HL-60 (cell line): ENCODE measurements around the gene ITGA7.

Source experiments
- DNase-seq, 2 experiments: peaks; one replicate each; pipeline ENCODE4 v3.0.0-alpha.2; 2010 to 2020; ENCODE audit warnings: low read depth in 1 of 2, low spot score in 1 of 2
- H3K27ac ChIP-seq: fragments of 250-450 bp; sonication (Bioruptor Pico); replicated peaks from 2 replicates; pipeline ENCODE4 v1.5.1; 2020; ENCODE audit warnings: mild to moderate bottlenecking, moderate library complexity
- H3K27me3 ChIP-seq: fragments of 250-450 bp; sonication (Bioruptor Pico); 2 replicates; pipeline ENCODE4 v1.5.1; 2021; ENCODE audit warnings: mild to moderate bottlenecking, moderate library complexity; ENCODE audit not compliant: insufficient read depth, poor library complexity, severe bottlenecking
- H3K4me3 ChIP-seq: replicated peaks from 2 replicates; pipeline ENCODE4 v1.5.1; 2011; ENCODE audit warnings: mild to moderate bottlenecking, control low read depth, low read length; ENCODE audit not compliant: insufficient read depth
- CTCF ChIP-seq: IDR thresholded peaks from one replicate; pipeline ENCODE4 v1.5.1; 2011; ENCODE audit warnings: low read length, control low read depth, inconsistent platforms; ENCODE audit not compliant: insufficient read depth
- GABPA ChIP-seq: IDR thresholded peaks from 2 replicates; pipeline ENCODE4 v1.6.1; 2012; ENCODE audit warnings: low read depth
- POLR2AphosphoS5 ChIP-seq: IDR thresholded peaks from 2 replicates; pipeline ENCODE4 v1.6.1; 2012; ENCODE audit warnings: low read depth
- REST ChIP-seq: IDR thresholded peaks from 2 replicates; pipeline ENCODE4 v1.6.1; 2012; ENCODE audit warnings: low read depth; ENCODE audit not compliant: insufficient replicate concordance
- SPI1 ChIP-seq: IDR thresholded peaks from 2 replicates; pipeline ENCODE4 v1.6.1; 2012; ENCODE audit warnings: low read depth, mild to moderate bottlenecking, borderline replicate concordance

Gene ITGA7

GRCh38 chr12:55739025-55739378, 31.3 kb upstream of the ITGA7 start:
- TF ChIP-seq CTCF (no peak), SPI1 (no peak), POLR2AphosphoS5 (no peak), GABPA (no peak), REST (no peak)
- peaks cover 6% of the 10 kb centered on the region for H3K27me3 ChIP-seq
- DNase-seq: no peak
- H3K27ac ChIP-seq: no peak overlapping the region
- H3K4me3 ChIP-seq: no peak overlapping the region

GRCh38 chr12:55738123-55739024, 30.7 kb upstream of the ITGA7 start:
- H3K4me3 ChIP-seq: peak overlapping the region; percentile 57
- DNase-seq: peak; percentile 75 to 76
- TF ChIP-seq POLR2AphosphoS5: no peak
- peak; percentile 83 for TF ChIP-seq CTCF
- H3K27me3 ChIP-seq: peaks cover 6% of the 10 kb centered on the region
- H3K27ac ChIP-seq: peak overlapping the region; percentile 20

GRCh38 chr12:55737581-55738122, 29.9 kb upstream of the ITGA7 start:
- Histone ChIP-seq H3K4me3 (peak overlapping the region; percentile 57; the same call in 1 of the 2 replicates), H3K27me3 (peaks cover 6% of the 10 kb centered on the region), H3K27ac (no peak overlapping the region; the same call in 1 of the 2 replicates)
- DNase-seq: no peak
- no peak for TF ChIP-seq CTCF
- no peak for TF ChIP-seq REST
- TF ChIP-seq GABPA: no peak
- no peak for TF ChIP-seq SPI1
- no peak for TF ChIP-seq POLR2AphosphoS5
